ENCODE results near the gene EAPP. TPM values are rescaled to one million over a fixed set of nuclear protein-coding genes. Genes with fewer than 3 reads are reported as not detected.
A peak's percentile ranks its signal among the peaks of the same experiment; 100 is the strongest.

EAPP gene
- total and polyA plus RNA-seq, 2 of the 13 experiments (the other 11 are each of a cell fraction or from before 2014, with no cell fraction given) = 68.7 to 110 TPM

DNA sequence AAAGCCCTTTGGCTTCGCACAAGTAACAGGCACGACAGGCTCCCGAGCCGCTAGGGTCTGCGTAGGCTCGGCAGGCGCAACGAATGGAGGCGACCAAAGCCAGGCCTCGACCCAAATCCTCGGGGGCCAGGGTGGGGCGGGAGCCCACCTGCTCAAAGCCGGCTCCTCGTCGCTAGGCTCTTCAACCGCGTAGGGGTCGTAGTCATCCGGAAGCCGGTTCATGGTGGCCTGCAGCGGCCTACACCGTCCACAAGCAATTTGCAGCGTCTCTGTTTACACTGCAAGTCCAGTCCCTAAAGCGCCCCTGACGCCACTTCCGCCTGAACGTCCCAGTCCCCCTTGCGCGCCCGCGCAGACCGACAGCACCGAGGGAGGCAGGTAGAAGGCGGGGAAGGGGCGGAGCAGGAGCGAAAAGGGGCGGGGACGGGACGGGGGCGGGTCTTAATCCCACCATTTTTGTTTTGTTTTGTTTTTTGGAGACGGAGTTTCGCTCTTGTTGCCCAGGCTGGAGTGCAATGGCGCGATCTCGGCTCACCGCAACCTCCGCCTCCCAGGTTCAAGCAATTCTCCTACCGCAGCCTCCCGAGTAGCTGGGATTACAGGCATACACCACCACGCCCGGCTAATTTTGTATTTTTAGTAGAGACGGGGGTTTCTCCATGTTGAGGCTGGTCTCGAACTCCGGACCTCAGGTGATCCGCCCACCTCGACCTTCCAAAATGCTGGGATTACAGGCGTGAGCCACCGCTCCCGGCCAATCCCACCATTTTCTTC is at the start of gene EAPP (continued):
- TF ChIP-seq, protein P1, sequence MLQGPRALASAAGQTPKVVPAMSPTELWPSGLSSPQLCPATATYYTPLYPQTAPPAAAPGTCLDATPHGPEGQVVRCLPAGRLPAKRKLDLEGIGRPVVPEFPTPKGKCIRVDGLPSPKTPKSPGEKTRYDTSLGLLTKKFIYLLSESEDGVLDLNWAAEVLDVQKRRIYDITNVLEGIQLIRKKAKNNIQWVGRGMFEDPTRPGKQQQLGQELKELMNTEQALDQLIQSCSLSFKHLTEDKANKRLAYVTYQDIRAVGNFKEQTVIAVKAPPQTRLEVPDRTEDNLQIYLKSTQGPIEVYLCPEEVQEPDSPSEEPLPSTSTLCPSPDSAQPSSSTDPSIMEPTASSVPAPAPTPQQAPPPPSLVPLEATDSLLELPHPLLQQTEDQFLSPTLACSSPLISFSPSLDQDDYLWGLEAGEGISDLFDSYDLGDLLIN (CRISPR knock-in tag; IDR thresholded peaks at IDR 0.05; ENCODE audit: borderline replicate concordance) = peak; percentile 90; the same call in 1 of the 2 replicates
- TF ChIP-seq GPN1 (CRISPR knock-in tag; IDR thresholded peaks at IDR 0.05; ENCODE audit: borderline replicate concordance) (peak; percentile 97), NFATC3 (CRISPR knock-in tag; IDR thresholded peaks at IDR 0.05) (peak; percentile 89), ZNF44 (CRISPR knock-in tag; IDR thresholded peaks at IDR 0.05) (peak; percentile 99), HNRNPK (IDR thresholded peaks at IDR 0.05; ENCODE audit: low read depth, low read length, poor library complexity, severe bottlenecking) (no peak), ZNF713 (CRISPR knock-in tag; IDR thresholded peaks at IDR 0.05) (peak; percentile 96; the same call in 1 of the 2 replicates), ZFAT (CRISPR knock-in tag; conservative IDR thresholded peaks at IDR 0.05) (peak; percentile 78; the same call in 1 of the 2 replicates), SRY (CRISPR knock-in tag; IDR thresholded peaks at IDR 0.05) (peak; percentile 99), ZNF333 (CRISPR knock-in tag; IDR thresholded peaks at IDR 0.05; ENCODE audit: borderline replicate concordance) (peak; percentile 99), ZNF33B (CRISPR knock-in tag; IDR thresholded peaks at IDR 0.05) (peak; percentile 94), ZMYM2 (CRISPR knock-in tag; IDR thresholded peaks at IDR 0.05) (peak; percentile 95), MIER3 (CRISPR knock-in tag; IDR thresholded peaks at IDR 0.05; ENCODE audit: borderline replicate concordance) (peak; percentile 99), SMAD1 (CRISPR knock-in tag; IDR thresholded peaks at IDR 0.05; ENCODE audit: borderline replicate concordance, low read depth) (peak; percentile 95; the same call in 1 of the 2 replicates), ZNF781 (CRISPR knock-in tag; IDR thresholded peaks at IDR 0.05; ENCODE audit: borderline replicate concordance, not compliant biosample characterization) (peak; percentile 99), ZNF788 (CRISPR knock-in tag; IDR thresholded peaks at IDR 0.05; ENCODE audit: borderline replicate concordance) (peak; percentile 99), ZNF615 (CRISPR knock-in tag; IDR thresholded peaks at IDR 0.05; ENCODE audit: borderline replicate concordance) (no peak)
- TF ChIP-seq, protein P2, sequence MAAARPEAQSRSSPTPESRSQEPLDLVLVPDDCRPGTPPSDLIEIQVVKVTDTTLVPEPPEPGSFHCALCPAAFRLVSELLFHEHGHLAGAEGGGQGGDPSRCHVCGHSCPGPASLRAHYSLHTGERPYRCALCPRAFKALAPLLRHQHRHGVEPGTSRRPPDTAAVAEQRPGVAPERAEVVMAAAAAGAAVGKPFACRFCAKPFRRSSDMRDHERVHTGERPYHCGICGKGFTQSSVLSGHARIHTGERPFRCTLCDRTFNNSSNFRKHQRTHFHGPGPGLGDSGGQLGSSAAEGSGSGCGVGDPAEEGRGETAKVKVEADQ (CRISPR knock-in tag; IDR thresholded peaks at IDR 0.05; ENCODE audit: borderline replicate concordance) = peak; percentile 95
- TF ChIP-seq, protein P3, sequence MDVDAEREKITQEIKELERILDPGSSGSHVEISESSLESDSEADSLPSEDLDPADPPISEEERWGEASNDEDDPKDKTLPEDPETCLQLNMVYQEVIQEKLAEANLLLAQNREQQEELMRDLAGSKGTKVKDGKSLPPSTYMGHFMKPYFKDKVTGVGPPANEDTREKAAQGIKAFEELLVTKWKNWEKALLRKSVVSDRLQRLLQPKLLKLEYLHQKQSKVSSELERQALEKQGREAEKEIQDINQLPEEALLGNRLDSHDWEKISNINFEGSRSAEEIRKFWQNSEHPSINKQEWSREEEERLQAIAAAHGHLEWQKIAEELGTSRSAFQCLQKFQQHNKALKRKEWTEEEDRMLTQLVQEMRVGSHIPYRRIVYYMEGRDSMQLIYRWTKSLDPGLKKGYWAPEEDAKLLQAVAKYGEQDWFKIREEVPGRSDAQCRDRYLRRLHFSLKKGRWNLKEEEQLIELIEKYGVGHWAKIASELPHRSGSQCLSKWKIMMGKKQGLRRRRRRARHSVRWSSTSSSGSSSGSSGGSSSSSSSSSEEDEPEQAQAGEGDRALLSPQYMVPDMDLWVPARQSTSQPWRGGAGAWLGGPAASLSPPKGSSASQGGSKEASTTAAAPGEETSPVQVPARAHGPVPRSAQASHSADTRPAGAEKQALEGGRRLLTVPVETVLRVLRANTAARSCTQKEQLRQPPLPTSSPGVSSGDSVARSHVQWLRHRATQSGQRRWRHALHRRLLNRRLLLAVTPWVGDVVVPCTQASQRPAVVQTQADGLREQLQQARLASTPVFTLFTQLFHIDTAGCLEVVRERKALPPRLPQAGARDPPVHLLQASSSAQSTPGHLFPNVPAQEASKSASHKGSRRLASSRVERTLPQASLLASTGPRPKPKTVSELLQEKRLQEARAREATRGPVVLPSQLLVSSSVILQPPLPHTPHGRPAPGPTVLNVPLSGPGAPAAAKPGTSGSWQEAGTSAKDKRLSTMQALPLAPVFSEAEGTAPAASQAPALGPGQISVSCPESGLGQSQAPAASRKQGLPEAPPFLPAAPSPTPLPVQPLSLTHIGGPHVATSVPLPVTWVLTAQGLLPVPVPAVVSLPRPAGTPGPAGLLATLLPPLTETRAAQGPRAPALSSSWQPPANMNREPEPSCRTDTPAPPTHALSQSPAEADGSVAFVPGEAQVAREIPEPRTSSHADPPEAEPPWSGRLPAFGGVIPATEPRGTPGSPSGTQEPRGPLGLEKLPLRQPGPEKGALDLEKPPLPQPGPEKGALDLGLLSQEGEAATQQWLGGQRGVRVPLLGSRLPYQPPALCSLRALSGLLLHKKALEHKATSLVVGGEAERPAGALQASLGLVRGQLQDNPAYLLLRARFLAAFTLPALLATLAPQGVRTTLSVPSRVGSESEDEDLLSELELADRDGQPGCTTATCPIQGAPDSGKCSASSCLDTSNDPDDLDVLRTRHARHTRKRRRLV (CRISPR knock-in tag; IDR thresholded peaks at IDR 0.05) = peak; percentile 98
- TF ChIP-seq, protein P4, sequence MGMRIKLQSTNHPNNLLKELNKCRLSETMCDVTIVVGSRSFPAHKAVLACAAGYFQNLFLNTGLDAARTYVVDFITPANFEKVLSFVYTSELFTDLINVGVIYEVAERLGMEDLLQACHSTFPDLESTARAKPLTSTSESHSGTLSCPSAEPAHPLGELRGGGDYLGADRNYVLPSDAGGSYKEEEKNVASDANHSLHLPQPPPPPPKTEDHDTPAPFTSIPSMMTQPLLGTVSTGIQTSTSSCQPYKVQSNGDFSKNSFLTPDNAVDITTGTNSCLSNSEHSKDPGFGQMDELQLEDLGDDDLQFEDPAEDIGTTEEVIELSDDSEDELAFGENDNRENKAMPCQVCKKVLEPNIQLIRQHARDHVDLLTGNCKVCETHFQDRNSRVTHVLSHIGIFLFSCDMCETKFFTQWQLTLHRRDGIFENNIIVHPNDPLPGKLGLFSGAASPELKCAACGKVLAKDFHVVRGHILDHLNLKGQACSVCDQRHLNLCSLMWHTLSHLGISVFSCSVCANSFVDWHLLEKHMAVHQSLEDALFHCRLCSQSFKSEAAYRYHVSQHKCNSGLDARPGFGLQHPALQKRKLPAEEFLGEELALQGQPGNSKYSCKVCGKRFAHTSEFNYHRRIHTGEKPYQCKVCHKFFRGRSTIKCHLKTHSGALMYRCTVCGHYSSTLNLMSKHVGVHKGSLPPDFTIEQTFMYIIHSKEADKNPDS (CRISPR knock-in tag; IDR thresholded peaks at IDR 0.05) = peak; percentile 84
